Measurements from ENCODE around the gene CCDC43.

DNA sequence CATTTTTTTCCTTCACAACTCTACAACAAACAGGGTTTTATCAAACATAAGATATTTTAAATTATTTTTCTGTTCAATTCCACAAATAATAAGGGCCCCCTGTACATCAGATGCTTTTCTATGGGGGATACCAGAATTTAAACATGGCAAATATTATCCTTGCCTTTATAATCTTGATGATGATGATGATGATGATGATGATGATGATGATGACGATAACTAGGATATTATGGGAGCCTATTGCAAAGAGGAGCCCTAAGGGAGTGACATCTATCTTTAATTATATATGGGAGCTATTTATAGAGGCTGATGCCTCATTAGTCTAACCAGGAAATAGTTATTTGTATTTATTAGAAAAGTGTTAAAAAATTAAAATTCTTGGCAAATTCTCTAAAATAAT is 26.5 kb downstream of the CCDC43 start:
- TF ChIP-seq TCF12 (IDR thresholded peaks at IDR 0.05; ENCODE audit: low read depth) (no peak), NFIC (IDR thresholded peaks at IDR 0.05) (no peak)
- TF ChIP-seq, protein P1, sequence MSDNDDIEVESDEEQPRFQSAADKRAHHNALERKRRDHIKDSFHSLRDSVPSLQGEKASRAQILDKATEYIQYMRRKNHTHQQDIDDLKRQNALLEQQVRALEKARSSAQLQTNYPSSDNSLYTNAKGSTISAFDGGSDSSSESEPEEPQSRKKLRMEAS (IDR thresholded peaks at IDR 0.05), result no peak

All from Ishikawa (cell line).